Peyer's patch (tissue), 4 donors: ENCODE data around the gene RNF157.

Experiments
- CTCF ChIP-seq, 6 experiments: fragments of 450-650 bp in 4 of 6; fragments of 200-600 bp in 2 of 6; sonication (generic) in 1 of 6; IDR thresholded peaks; one replicate each; pipeline ENCODE4 v1.5.1; 2017 to 2019; ENCODE audit warnings: antibody characterized with exemption in 6 of 6, mild to moderate bottlenecking in 3 of 6, moderate library complexity in 1 of 6
- POLR2A ChIP-seq, 2 donors: fragments of 450-650 bp; IDR thresholded peaks; one replicate each; pipeline ENCODE4 v1.5.1; 2017; ENCODE audit warnings: antibody characterized with exemption in 2 of 2, mild to moderate bottlenecking in 2 of 2, moderate library complexity in 2 of 2

GRCh38 chr17:76264425-76264754, 24.1 kb upstream of the RNF157 start:
- TF ChIP-seq CTCF (IDR thresholded peaks at IDR 0.05) (no peak), POLR2A (IDR thresholded peaks at IDR 0.05) (no peak)
